HUES48 (cell line): ENCODE measurements around the gene FAM185A.
"Not testable (repeated sequence)": the region's sequence is repeated elsewhere in the genome, so short reads cannot be mapped to it uniquely, and the experiment has no call there.

Source experiments
- H3K27ac ChIP-seq: one replicate; pipeline ENCODE4 v1.7.0; 2013; ENCODE audit warnings: low read depth, low read length, inconsistent platforms
- H3K27me3 ChIP-seq: 2 replicates; pipeline ENCODE4 v1.6.1; 2013; ENCODE audit warnings: mild to moderate bottlenecking, low read length; ENCODE audit not compliant: control insufficient read depth, insufficient read depth
- H3K36me3 ChIP-seq: 2 replicates; pipeline ENCODE4 v1.6.1; 2013; ENCODE audit warnings: low read length; ENCODE audit not compliant: control insufficient read depth, insufficient read depth
- H3K4me1 ChIP-seq: 2 replicates; pipeline ENCODE4 v1.6.1; 2013; ENCODE audit warnings: mild to moderate bottlenecking, low read length; ENCODE audit not compliant: control insufficient read depth, insufficient read depth
- H3K4me3 ChIP-seq: 2 replicates; pipeline ENCODE4 v1.5.1; 2013; ENCODE audit warnings: mild to moderate bottlenecking, low read depth, low read length
- H3K9ac ChIP-seq: 2 replicates; pipeline ENCODE4 v1.6.1; 2013; ENCODE audit warnings: mild to moderate bottlenecking, low read depth, low read length, moderate library complexity
- H3K9me3 ChIP-seq: 2 replicates; pipeline ENCODE4 v1.6.1; 2013; ENCODE audit warnings: low read length; ENCODE audit not compliant: control insufficient read depth, insufficient read depth

FAM185A gene

GRCh38 chr7:102834466-102834865 is 85.7 kb downstream of the FAM185A start:
- Histone ChIP-seq H3K27ac (no peak overlapping the region), H3K4me1 (peaks cover 5% of the 10 kb centered on the region), H3K36me3 (no peaks in the 10 kb centered on the region), H3K9ac (no peak overlapping the region), H3K27me3 (no peaks in the 10 kb centered on the region), H3K9me3 (no peaks in the 10 kb centered on the region), H3K4me3 (no peak overlapping the region)

- H3K27ac ChIP-seq, result no peak overlapping the region
Observed at GRCh38 chr7:102834999-102835398, 86.2 kb downstream of the FAM185A start.

GRCh38 chr7:102836191-102836919 is 87.6 kb downstream of the FAM185A start:
- H3K27ac ChIP-seq, result no peak overlapping the region
- no peaks in the 10 kb centered on the region for H3K9me3 ChIP-seq
- H3K4me1 ChIP-seq, result no peaks in the 10 kb centered on the region
- no peaks in the 10 kb centered on the region for H3K36me3 ChIP-seq
- no peak overlapping the region for H3K4me3 ChIP-seq
- H3K27me3 ChIP-seq, result no peaks in the 10 kb centered on the region
- no peak overlapping the region for H3K9ac ChIP-seq

More at GRCh38 chr7:102834999-102835398, 86.2 kb downstream of the FAM185A start:
- no peaks in the 10 kb centered on the region for H3K9me3 ChIP-seq
- H3K9ac ChIP-seq, result no peak overlapping the region
- H3K27me3 ChIP-seq, result no peaks in the 10 kb centered on the region
- H3K4me3 ChIP-seq, result no peak overlapping the region
- no peaks in the 10 kb centered on the region for H3K36me3 ChIP-seq
- peaks cover 3% of the 10 kb centered on the region for H3K4me1 ChIP-seq

GRCh38 chr7:102836977-102837376 is 88.2 kb downstream of the FAM185A start:
- no peaks in the 10 kb centered on the region for H3K9me3 ChIP-seq
- H3K9ac ChIP-seq, result no peak overlapping the region
- no peak overlapping the region for H3K27ac ChIP-seq
- no peaks in the 10 kb centered on the region for H3K36me3 ChIP-seq
- no peaks in the 10 kb centered on the region for H3K27me3 ChIP-seq
- H3K4me3 ChIP-seq, result no peak overlapping the region
- no peaks in the 10 kb centered on the region for H3K4me1 ChIP-seq

GRCh38 chr7:102837802-102838201 is 89.0 kb downstream of the FAM185A start:
- H3K27me3 ChIP-seq, result no peaks in the 10 kb centered on the region
- no peak overlapping the region for H3K4me3 ChIP-seq
- H3K4me1 ChIP-seq, result no peaks in the 10 kb centered on the region
- no peaks in the 10 kb centered on the region for H3K9me3 ChIP-seq
- H3K27ac ChIP-seq, result no peak overlapping the region
- H3K9ac ChIP-seq, result no peak overlapping the region
- no peaks in the 10 kb centered on the region for H3K36me3 ChIP-seq

GRCh38 chr7:102838572-102839101 is 89.8 kb downstream of the FAM185A start:
- H3K27ac ChIP-seq, H3K36me3 ChIP-seq, H3K9me3 ChIP-seq, H3K9ac ChIP-seq, H3K4me3 ChIP-seq, H3K4me1 ChIP-seq, H3K27me3 ChIP-seq: not testable (repeated sequence)

- no peaks in the 10 kb centered on the region for H3K27me3 ChIP-seq
- no peak overlapping the region for H3K4me3 ChIP-seq
- no peaks in the 10 kb centered on the region for H3K4me1 ChIP-seq
- no peaks in the 10 kb centered on the region for H3K36me3 ChIP-seq
- H3K9me3 ChIP-seq, result no peaks in the 10 kb centered on the region
- no peak overlapping the region for H3K27ac ChIP-seq
- H3K9ac ChIP-seq, result no peak overlapping the region
Observed at GRCh38 chr7:102840404-102840803, 91.6 kb downstream of the FAM185A start.

- Histone ChIP-seq H3K9me3 (no peaks in the 10 kb centered on the region), H3K4me3 (no peak overlapping the region), H3K27me3 (no peaks in the 10 kb centered on the region), H3K27ac (no peak overlapping the region), H3K4me1 (no peaks in the 10 kb centered on the region), H3K36me3 (no peaks in the 10 kb centered on the region), H3K9ac (no peak overlapping the region)
Observed at GRCh38 chr7:102841290-102841689, 92.5 kb downstream of the FAM185A start.

GRCh38 chr7:102842284-102842683 is 93.5 kb downstream of the FAM185A start:
- Histone ChIP-seq H3K27ac (no peak overlapping the region), H3K9ac (no peak overlapping the region), H3K9me3 (no peaks in the 10 kb centered on the region), H3K36me3 (no peaks in the 10 kb centered on the region), H3K4me1 (no peaks in the 10 kb centered on the region), H3K27me3 (no peaks in the 10 kb centered on the region), H3K4me3 (no peak overlapping the region)

GRCh38 chr7:102843850-102844249 is 95.1 kb downstream of the FAM185A start:
- Histone ChIP-seq H3K4me1 (no peaks in the 10 kb centered on the region), H3K9me3 (no peaks in the 10 kb centered on the region), H3K4me3 (no peak overlapping the region), H3K9ac (no peak overlapping the region), H3K27ac (no peak overlapping the region), H3K27me3 (no peaks in the 10 kb centered on the region), H3K36me3 (no peaks in the 10 kb centered on the region)

GRCh38 chr7:102845346-102845745 is 96.5 kb downstream of the FAM185A start:
- H3K4me3 ChIP-seq, result no peak overlapping the region
- H3K9me3 ChIP-seq, result no peaks in the 10 kb centered on the region
- H3K27ac ChIP-seq, result no peak overlapping the region
- no peak overlapping the region for H3K9ac ChIP-seq
- no peaks in the 10 kb centered on the region for H3K36me3 ChIP-seq
- no peaks in the 10 kb centered on the region for H3K4me1 ChIP-seq
- no peaks in the 10 kb centered on the region for H3K27me3 ChIP-seq
